ENCODE results near the gene MLC1.

The MLC1 gene

GRCh38 chr22:50014053-50014501, 71.1 kb downstream of the MLC1 start:
- no peak for DNase-seq

GRCh38 chr22:50012211-50013181, 72.7 kb downstream of the MLC1 start, which contains the start of gene IL17REL:
IL17REL (minus strand) TSS chr22:50012765; CDS start chr22:50012646, 119 bp downstream.
- no peak for DNase-seq

- no peak for DNase-seq
Measured at GRCh38 chr22:50011447-50012210, 73.6 kb downstream of the MLC1 start.

- no peak for DNase-seq
Measured at GRCh38 chr22:50010676-50011446, 74.4 kb downstream of the MLC1 start.

GRCh38 chr22:50009765-50010675, 75.2 kb downstream of the MLC1 start:
- no peak for DNase-seq
